IPS DF 6.9 (cell line): Measurements from ENCODE around the gene GUF1.
"Not testable (repeated sequence)": the region's sequence is repeated elsewhere in the genome, so short reads cannot be mapped to it uniquely, and the experiment has no call there.

ENCODE experiments used
- DNase-seq: peaks from one replicate; pipeline ENCODE4 v3.0.0-alpha.2; 2013; ENCODE audit warnings: low read depth, low spot score
- H3K27ac ChIP-seq: one replicate; pipeline ENCODE4 v1.5.1; 2013; ENCODE audit warnings: low read length, control low read depth
- H3K27me3 ChIP-seq: 2 replicates; pipeline ENCODE4 v1.6.1; 2013; ENCODE audit warnings: mild to moderate bottlenecking, low read length; ENCODE audit not compliant: control insufficient read depth, insufficient read depth
- H3K36me3 ChIP-seq: 2 replicates; pipeline ENCODE4 v1.6.1; 2013; ENCODE audit warnings: low read length; ENCODE audit not compliant: control insufficient read depth, insufficient read depth
- H3K4me1 ChIP-seq: 2 replicates; pipeline ENCODE4 v1.6.1; 2013; ENCODE audit warnings: low read length; ENCODE audit not compliant: control insufficient read depth, insufficient read depth
- H3K4me3 ChIP-seq: 2 replicates; pipeline ENCODE4 v1.5.1; 2013; ENCODE audit warnings: mild to moderate bottlenecking, low read length
- H3K9me3 ChIP-seq: 2 replicates; pipeline ENCODE4 v1.6.1; 2013; ENCODE audit warnings: low read length, inconsistent platforms; ENCODE audit not compliant: control insufficient read depth, insufficient read depth
- WGBS: extraction: QIAGEN DNeasy Blood & Tissue Kit; methylation state at CpG from one replicate; pipeline ENCODE4 v1.1.7; 2013; ENCODE audit warnings: mixed read lengths, missing lambda C conversion rate; ENCODE audit not compliant: insufficient read length, insufficient coverage; 5-methylcytosine and 5-hydroxymethylcytosine counted together

GUF1 gene

GRCh38 chr4:44728694-44729093 lies 50.5 kb downstream of the GUF1 start:
- WGBS = no CpG with 5 or more reads among the region's 9 CpGs

GRCh38 chr4:44736900-44737299 lies 58.7 kb downstream of the GUF1 start:
- DNase-seq = no peak
- H3K27ac ChIP-seq = no peak overlapping the region
- no CpG with 5 or more reads among the region's 2 CpGs for WGBS

More at GRCh38 chr4:44728694-44729093, 50.5 kb downstream of the GUF1 start:
- not testable (repeated sequence) for H3K4me3 ChIP-seq, H3K27ac ChIP-seq, H3K36me3 ChIP-seq, H3K27me3 ChIP-seq, H3K9me3 ChIP-seq, DNase-seq, H3K4me1 ChIP-seq

GRCh38 chr4:44738615-44739014 lies 60.4 kb downstream of the GUF1 start:
- Histone ChIP-seq H3K4me1 (no peaks in the 10 kb centered on the region), H3K27ac (no peak overlapping the region), H3K27me3 (no peaks in the 10 kb centered on the region), H3K4me3 (no peak overlapping the region), H3K9me3 (no peaks in the 10 kb centered on the region), H3K36me3 (no peaks in the 10 kb centered on the region)
- WGBS = no CpG with 5 or more reads among the region's 2 CpGs
- no peak for DNase-seq

More at GRCh38 chr4:44736900-44737299, 58.7 kb downstream of the GUF1 start:
- Histone ChIP-seq H3K9me3 (no peaks in the 10 kb centered on the region), H3K36me3 (no peaks in the 10 kb centered on the region), H3K27me3 (no peaks in the 10 kb centered on the region), H3K4me1 (no peaks in the 10 kb centered on the region), H3K4me3 (no peak overlapping the region)

GRCh38 chr4:44740201-44740600 lies 62.0 kb downstream of the GUF1 start:
- no peak overlapping the region for H3K4me3 ChIP-seq
- no peaks in the 10 kb centered on the region for H3K4me1 ChIP-seq
- H3K27me3 ChIP-seq = no peaks in the 10 kb centered on the region
- no peaks in the 10 kb centered on the region for H3K9me3 ChIP-seq
- DNase-seq = no peak
- H3K27ac ChIP-seq = no peak overlapping the region
- no CpG with 5 or more reads among the region's 2 CpGs for WGBS
- H3K36me3 ChIP-seq = no peaks in the 10 kb centered on the region
